ENCODE measurements around the gene SRSF5. TPM values are rescaled to one million over a fixed set of nuclear protein-coding genes. Genes with fewer than 3 reads are reported as not detected.

Gene SRSF5
- total RNA-seq, 1 donor from 2014 or later = 298 TPM

GRCh38 chr14:69755296-69755695, 11.6 kb upstream of the SRSF5 start:
- H3K4me1 ChIP-seq = peaks cover 6% of the 10 kb centered on the region
- ATAC-seq = no peak
- H3K27me3 ChIP-seq (ENCODE audit: low read depth) = no peaks in the 10 kb centered on the region
- intact Hi-C loops (cut with DNase I) = no loop called here
- no peak overlapping the region for H3K27ac ChIP-seq
- H3K4me3 ChIP-seq = no peak overlapping the region
- H3K36me3 ChIP-seq = no peaks in the 10 kb centered on the region
- no peak for DNase-seq
- TF ChIP-seq CTCF (IDR thresholded peaks at IDR 0.05) = no peak
- no peaks in the 10 kb centered on the region for H3K9me3 ChIP-seq

- H3K27me3 ChIP-seq (ENCODE audit: low read depth) = no peaks in the 10 kb centered on the region
- H3K4me1 ChIP-seq = peaks cover 6% of the 10 kb centered on the region
- H3K27ac ChIP-seq = no peak overlapping the region
- no peak for ATAC-seq
- no peaks in the 10 kb centered on the region for H3K36me3 ChIP-seq
- H3K4me3 ChIP-seq = no peak overlapping the region
- no peaks in the 10 kb centered on the region for H3K9me3 ChIP-seq
- intact Hi-C loops (cut with DNase I) = no loop called here
- no peak for DNase-seq
- TF ChIP-seq CTCF (IDR thresholded peaks at IDR 0.05) = no peak
Measured at GRCh38 chr14:69755784-69756183, 11.2 kb upstream of the SRSF5 start.

GRCh38 chr14:69756298-69756697, 10.6 kb upstream of the SRSF5 start:
- TF ChIP-seq CTCF (IDR thresholded peaks at IDR 0.05) = no peak
- H3K27ac ChIP-seq = no peak overlapping the region
- intact Hi-C loops (cut with DNase I) = no loop called here
- H3K4me3 ChIP-seq = no peak overlapping the region
- H3K36me3 ChIP-seq = no peaks in the 10 kb centered on the region
- H3K27me3 ChIP-seq (ENCODE audit: low read depth) = no peaks in the 10 kb centered on the region
- ATAC-seq = no peak
- no peak for DNase-seq
- peaks cover 6% of the 10 kb centered on the region for H3K4me1 ChIP-seq
- H3K9me3 ChIP-seq = no peaks in the 10 kb centered on the region

- H3K27ac ChIP-seq = no peak overlapping the region
- no peak overlapping the region for H3K4me3 ChIP-seq
- intact Hi-C loops (cut with DNase I) = no loop called here
- ATAC-seq = no peak
- H3K9me3 ChIP-seq = no peaks in the 10 kb centered on the region
- no peaks in the 10 kb centered on the region for H3K4me1 ChIP-seq
- no peaks in the 10 kb centered on the region for H3K36me3 ChIP-seq
- no peak for DNase-seq
- H3K27me3 ChIP-seq (ENCODE audit: low read depth) = no peaks in the 10 kb centered on the region
- no peak for TF ChIP-seq CTCF (IDR thresholded peaks at IDR 0.05)
Measured at GRCh38 chr14:69760810-69761209, 6.1 kb upstream of the SRSF5 start.

- H3K4me3 ChIP-seq = no peak overlapping the region
- intact Hi-C loops (cut with DNase I) = no loop called here
Measured at GRCh38 chr14:69763761-69764510, 3.0 kb upstream of the SRSF5 start.

More at GRCh38 chr14:69763761-69764510, 3.0 kb upstream of the SRSF5 start:
- H3K9me3 ChIP-seq = no peaks in the 10 kb centered on the region
- ATAC-seq = no peak
- H3K4me1 ChIP-seq = peaks cover 14% of the 10 kb centered on the region
- DNase-seq = no peak
- TF ChIP-seq CTCF (IDR thresholded peaks at IDR 0.05) = no peak
- no peak overlapping the region for H3K27ac ChIP-seq
- no peaks in the 10 kb centered on the region for H3K27me3 ChIP-seq (ENCODE audit: low read depth)
- peaks cover 11% of the 10 kb centered on the region for H3K36me3 ChIP-seq
